Measurements from ENCODE around the gene CARF.
"Not testable (repeated sequence)": the region's sequence is repeated elsewhere in the genome, so short reads cannot be mapped to it uniquely, and the experiment has no call there.

Gene CARF

DNA sequence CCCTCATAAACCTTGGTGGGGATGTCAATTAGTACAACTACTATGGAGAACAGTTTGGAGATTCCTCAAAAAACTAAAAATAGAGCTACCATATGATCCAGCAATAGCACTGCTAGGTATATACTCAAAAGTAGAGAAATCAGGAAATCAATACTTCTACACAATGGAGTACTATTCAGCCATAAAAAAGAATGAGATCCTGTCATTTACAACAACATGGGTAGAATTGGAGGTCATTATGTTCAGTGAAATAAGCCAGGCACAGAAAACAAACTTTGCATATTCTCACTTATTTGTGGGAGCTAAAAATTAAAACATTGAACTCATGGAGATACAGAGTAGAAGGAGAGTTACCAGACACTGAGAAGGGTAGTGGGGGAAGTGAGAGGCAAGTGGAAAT is 6.6 kb upstream of the CARF start:
- not testable (repeated sequence) for H3K18ac ChIP-seq (ENCODE audit: low read depth in 1 of 2, low read length in 2 of 2); H2BK12ac ChIP-seq (ENCODE audit: low read length in 2 of 2)
- peaks cover 12% of the 10 kb centered on the region for H3K79me1 ChIP-seq (replicated peaks; ENCODE audit: low read length, poor library complexity, severe bottlenecking)

DNA sequence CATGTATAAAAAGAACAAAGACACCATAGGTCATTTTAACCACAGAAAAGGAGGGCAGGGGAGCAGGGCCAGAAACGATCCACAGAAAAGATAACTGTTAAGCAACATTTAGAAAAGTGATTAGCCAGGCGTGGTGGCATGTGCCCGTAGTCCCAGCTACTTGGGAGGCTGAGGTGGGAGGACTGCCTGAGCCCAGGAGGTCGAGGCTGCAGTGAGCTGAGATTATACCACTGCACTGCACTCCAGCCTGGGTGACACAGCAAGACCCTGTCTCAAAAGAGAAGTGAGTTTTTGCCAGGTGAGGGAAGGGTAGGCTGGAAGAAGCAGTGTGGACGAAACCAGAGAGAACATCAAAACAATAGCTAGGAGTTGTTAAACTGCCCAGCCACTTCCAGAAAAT is 3.9 kb upstream of the CARF start:
- H3K27ac ChIP-seq (ENCODE audit: low read length, poor library complexity, severe bottlenecking), result no peak overlapping the region
- peaks cover 4 to 17% of the 10 kb centered on the region in 2 experiments for H3K36me3 ChIP-seq (ENCODE audit: control insufficient read depth in 1 of 2, insufficient read depth in 2 of 2, low read depth in 1 of 2, low read length in 2 of 2)
- H3K4me1 ChIP-seq (ENCODE audit: control insufficient read depth, insufficient read depth, low read depth, low read length), result peaks cover 3% of the 10 kb centered on the region
- H3K4ac ChIP-seq (ENCODE audit: low read depth in 1 of 2, low read length in 2 of 2), result no peak overlapping the region
- WGBS, result 94% methylated on average over 4 of the region's 5 CpGs
- no peak overlapping the region for H2BK120ac ChIP-seq (ENCODE audit: low read depth, low read length)
- H3K18ac ChIP-seq (ENCODE audit: low read depth in 1 of 2, low read length in 2 of 2), result no peak overlapping the region
- H3K14ac ChIP-seq (ENCODE audit: low read length in 2 of 2), result no peak overlapping the region
- no peak overlapping the region for H2BK15ac ChIP-seq (ENCODE audit: low read depth, poor library complexity, severe bottlenecking)
- H2AFZ ChIP-seq (ENCODE audit: low read depth, low read length), result no peak overlapping the region
- H4K91ac ChIP-seq (ENCODE audit: low read length), result no peak overlapping the region
- no peaks in the 10 kb centered on the region for H3K9me3 ChIP-seq (ENCODE audit: control insufficient read depth, low read length)
- no peaks in the 10 kb centered on the region for H3K27me3 ChIP-seq (ENCODE audit: control insufficient read depth in 1 of 2, insufficient read depth in 1 of 2, low read length in 2 of 2)
- no peak overlapping the region for H3K9ac ChIP-seq (ENCODE audit: low read length)
- DNase-seq, result no peak
- H3K4me2 ChIP-seq (ENCODE audit: low read length, poor library complexity, severe bottlenecking), result no peak overlapping the region
- no peak overlapping the region for H2BK5ac ChIP-seq (ENCODE audit: low read depth, low read length, poor library complexity, severe bottlenecking)
- H3K23ac ChIP-seq (ENCODE audit: low read length in 2 of 2), result no peak overlapping the region
- H4K8ac ChIP-seq (ENCODE audit: low read length), result no peak overlapping the region
- peaks cover 8% of the 10 kb centered on the region for H3K79me1 ChIP-seq (replicated peaks; ENCODE audit: low read length, poor library complexity, severe bottlenecking)
- no peak overlapping the region for H2AK5ac ChIP-seq (ENCODE audit: low read length, severe bottlenecking)
- no peak overlapping the region for H2BK12ac ChIP-seq (ENCODE audit: low read length in 2 of 2)
- H3K4me3 ChIP-seq (ENCODE audit: insufficient read depth in 1 of 2, low read depth in 1 of 2, low read length in 2 of 2), result no peak overlapping the region

More for the DNA sequence above, 6.6 kb upstream of the CARF start:
- H4K91ac ChIP-seq (ENCODE audit: low read length); DNase-seq; H3K14ac ChIP-seq (ENCODE audit: low read length in 2 of 2); H2AK5ac ChIP-seq (ENCODE audit: low read length, severe bottlenecking); H3K4me3 ChIP-seq (ENCODE audit: insufficient read depth in 1 of 2, low read depth in 1 of 2, low read length in 2 of 2); H3K27me3 ChIP-seq (ENCODE audit: control insufficient read depth in 1 of 2, insufficient read depth in 1 of 2, low read length in 2 of 2); H4K8ac ChIP-seq (ENCODE audit: low read length); H3K4me2 ChIP-seq (ENCODE audit: low read length, poor library complexity, severe bottlenecking); H3K4ac ChIP-seq (ENCODE audit: low read depth in 1 of 2, low read length in 2 of 2); H3K9me3 ChIP-seq (ENCODE audit: control insufficient read depth, low read length); H3K4me1 ChIP-seq (ENCODE audit: control insufficient read depth, insufficient read depth, low read depth, low read length); H3K23ac ChIP-seq (ENCODE audit: low read length in 2 of 2); H3K27ac ChIP-seq (ENCODE audit: low read length, poor library complexity, severe bottlenecking); H3K9ac ChIP-seq (ENCODE audit: low read length); H2BK5ac ChIP-seq (ENCODE audit: low read depth, low read length, poor library complexity, severe bottlenecking); H2BK120ac ChIP-seq (ENCODE audit: low read depth, low read length); H2BK15ac ChIP-seq (ENCODE audit: low read depth, poor library complexity, severe bottlenecking); H2AFZ ChIP-seq (ENCODE audit: low read depth, low read length): not testable (repeated sequence)
- peaks cover 4 to 37% of the 10 kb centered on the region in 2 experiments for H3K36me3 ChIP-seq (ENCODE audit: control insufficient read depth in 1 of 2, insufficient read depth in 2 of 2, low read depth in 1 of 2, low read length in 2 of 2)

- Histone ChIP-seq H3K4me2 (ENCODE audit: low read length, poor library complexity, severe bottlenecking) (peak overlapping the region; percentile 45), H2AK5ac (ENCODE audit: low read length, severe bottlenecking) (no peak overlapping the region), H4K91ac (ENCODE audit: low read length) (no peak overlapping the region), H3K14ac (ENCODE audit: low read length in 2 of 2) (no peak overlapping the region), H3K27ac (ENCODE audit: low read length, poor library complexity, severe bottlenecking) (no peak overlapping the region), H2AFZ (ENCODE audit: low read depth, low read length) (no peak overlapping the region), H2BK15ac (ENCODE audit: low read depth, poor library complexity, severe bottlenecking) (no peak overlapping the region), H3K4me3 (ENCODE audit: insufficient read depth in 1 of 2, low read depth in 1 of 2, low read length in 2 of 2) (peak overlapping the region in 1 of 2 experiments; percentile 99), H3K79me1 (replicated peaks; ENCODE audit: low read length, poor library complexity, severe bottlenecking) (peaks cover 8% of the 10 kb centered on the region), H2BK5ac (ENCODE audit: low read depth, low read length, poor library complexity, severe bottlenecking) (no peak overlapping the region), H3K27me3 (ENCODE audit: control insufficient read depth in 1 of 2, insufficient read depth in 1 of 2, low read length in 2 of 2) (no peaks in the 10 kb centered on the region), H3K36me3 (ENCODE audit: control insufficient read depth in 1 of 2, insufficient read depth in 2 of 2, low read depth in 1 of 2, low read length in 2 of 2) (peaks cover 4 to 17% of the 10 kb centered on the region in 2 experiments), H2BK12ac (ENCODE audit: low read length in 2 of 2) (no peak overlapping the region), H3K9ac (ENCODE audit: low read length) (peak overlapping the region; percentile 97), H3K9me3 (ENCODE audit: control insufficient read depth, low read length) (no peaks in the 10 kb centered on the region), H3K18ac (ENCODE audit: low read depth in 1 of 2, low read length in 2 of 2) (no peak overlapping the region), H4K8ac (ENCODE audit: low read length) (no peak overlapping the region), H3K23ac (ENCODE audit: low read length in 2 of 2) (no peak overlapping the region), H2BK120ac (ENCODE audit: low read depth, low read length) (no peak overlapping the region), H3K4me1 (ENCODE audit: control insufficient read depth, insufficient read depth, low read depth, low read length) (peaks cover 3% of the 10 kb centered on the region), H3K4ac (ENCODE audit: low read depth in 1 of 2, low read length in 2 of 2) (no peak overlapping the region)
- 98% methylated on average over 5 of the region's 6 CpGs for WGBS
- no peak for DNase-seq
Measured at GRCh38 chr2:202909394-202910192, 2.5 kb upstream of the CARF start.

DNA sequence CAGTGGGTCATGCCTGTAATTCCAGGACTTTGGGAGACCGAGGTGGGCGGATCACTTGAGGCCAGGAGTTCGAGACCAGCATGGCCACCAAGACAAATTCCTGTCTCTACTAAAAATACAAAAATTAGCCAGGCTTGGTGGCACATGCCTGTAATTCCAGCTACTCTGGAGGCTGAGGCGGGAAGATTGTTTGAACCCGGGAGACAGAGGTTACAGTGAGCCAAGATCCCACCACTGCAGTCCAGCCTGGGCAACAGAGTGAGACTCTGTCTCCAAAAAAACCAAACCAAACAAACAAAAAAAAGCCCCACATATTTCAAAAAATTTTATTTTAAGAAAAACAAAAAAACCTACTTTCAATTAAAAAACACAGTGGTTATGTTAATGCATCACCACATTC is 1.8 kb upstream of the CARF start:
- not testable (repeated sequence) for H3K4me2 ChIP-seq (ENCODE audit: low read length, poor library complexity, severe bottlenecking); H3K27ac ChIP-seq (ENCODE audit: low read length, poor library complexity, severe bottlenecking); H3K27me3 ChIP-seq (ENCODE audit: control insufficient read depth in 1 of 2, insufficient read depth in 1 of 2, low read length in 2 of 2); H3K23ac ChIP-seq (ENCODE audit: low read length in 2 of 2); H2AK5ac ChIP-seq (ENCODE audit: low read length, severe bottlenecking); H3K9me3 ChIP-seq (ENCODE audit: control insufficient read depth, low read length); H2AFZ ChIP-seq (ENCODE audit: low read depth, low read length); H3K14ac ChIP-seq (ENCODE audit: low read length in 2 of 2); H3K4me1 ChIP-seq (ENCODE audit: control insufficient read depth, insufficient read depth, low read depth, low read length); H4K8ac ChIP-seq (ENCODE audit: low read length); H2BK5ac ChIP-seq (ENCODE audit: low read depth, low read length, poor library complexity, severe bottlenecking); H2BK15ac ChIP-seq (ENCODE audit: low read depth, poor library complexity, severe bottlenecking); DNase-seq; H3K4ac ChIP-seq (ENCODE audit: low read depth in 1 of 2, low read length in 2 of 2); H3K18ac ChIP-seq (ENCODE audit: low read depth in 1 of 2, low read length in 2 of 2); H2BK12ac ChIP-seq (ENCODE audit: low read length in 2 of 2); H3K79me1 ChIP-seq (replicated peaks; ENCODE audit: low read length, poor library complexity, severe bottlenecking); H2BK120ac ChIP-seq (ENCODE audit: low read depth, low read length); H4K91ac ChIP-seq (ENCODE audit: low read length)
- peak overlapping the region; percentile 97 for H3K9ac ChIP-seq (ENCODE audit: low read length)
- peak overlapping the region in 1 of 2 experiments; percentile 99 for H3K4me3 ChIP-seq (ENCODE audit: insufficient read depth in 1 of 2, low read depth in 1 of 2, low read length in 2 of 2)
- peaks cover under 1 to 17% of the 10 kb centered on the region in 2 experiments for H3K36me3 ChIP-seq (ENCODE audit: control insufficient read depth in 1 of 2, insufficient read depth in 2 of 2, low read depth in 1 of 2, low read length in 2 of 2)
- 96% methylated on average over 5 of the region's 5 CpGs for WGBS

Data from mesenchymal stem cell (in vitro differentiated cells and primary cell).